ENCODE measurements around the gene H2AZ2.
"Not testable (repeated sequence)": the region's sequence is repeated elsewhere in the genome, so short reads cannot be mapped to it uniquely, and the experiment has no call there.

The H2AZ2 gene

GRCh38 chr7:44808914-44809393 lies 38.9 kb downstream of the H2AZ2 start:
- DNase-seq (ENCODE audit: low read depth) = peak; percentile 17
- H3K4me3 ChIP-seq (ENCODE audit: low read length) = no peak overlapping the region
- TF ChIP-seq CTCF (IDR thresholded peaks at IDR 0.05; ENCODE audit: insufficient read depth, low read depth, low read length, missing control alignments) = no peak

- DNase-seq (ENCODE audit: low read depth) = no peak
- TF ChIP-seq CTCF (IDR thresholded peaks at IDR 0.05; ENCODE audit: insufficient read depth, low read depth, low read length, missing control alignments) = no peak
- H3K4me3 ChIP-seq (ENCODE audit: low read length) = no peak overlapping the region
Observed at GRCh38 chr7:44805950-44806349, 41.9 kb downstream of the H2AZ2 start.

GRCh38 chr7:44803828-44804519 lies 43.9 kb downstream of the H2AZ2 start:
- not testable (repeated sequence) for DNase-seq (ENCODE audit: low read depth); H3K4me3 ChIP-seq (ENCODE audit: low read length)

GRCh38 chr7:44802418-44803025 lies 45.4 kb downstream of the H2AZ2 start:
- no peak overlapping the region for H3K4me3 ChIP-seq (ENCODE audit: low read length)
- no peak for DNase-seq (ENCODE audit: low read depth)
- no peak for TF ChIP-seq CTCF (IDR thresholded peaks at IDR 0.05; ENCODE audit: insufficient read depth, low read depth, low read length, missing control alignments)

GRCh38 chr7:44801890-44802289 lies 46.0 kb downstream of the H2AZ2 start:
- TF ChIP-seq CTCF (IDR thresholded peaks at IDR 0.05; ENCODE audit: insufficient read depth, low read depth, low read length, missing control alignments) = no peak
- DNase-seq (ENCODE audit: low read depth) = peak; percentile 86
- H3K4me3 ChIP-seq (ENCODE audit: low read length) = no peak overlapping the region

GRCh38 chr7:44799939-44800338 lies 47.9 kb downstream of the H2AZ2 start:
- H3K4me3 ChIP-seq (ENCODE audit: low read length) = no peak overlapping the region
- no peak for DNase-seq (ENCODE audit: low read depth)
- TF ChIP-seq CTCF (IDR thresholded peaks at IDR 0.05; ENCODE audit: insufficient read depth, low read depth, low read length, missing control alignments) = no peak

- no peak for TF ChIP-seq CTCF (IDR thresholded peaks at IDR 0.05; ENCODE audit: insufficient read depth, low read depth, low read length, missing control alignments)
- no peak for DNase-seq (ENCODE audit: low read depth)
- H3K4me3 ChIP-seq (ENCODE audit: low read length) = peak overlapping the region; percentile 97
Observed at GRCh38 chr7:44798649-44799305, 49.1 kb downstream of the H2AZ2 start.

All from epithelial cell of esophagus (primary cell).